GM23338 (cell line): Measurements from ENCODE around the gene GNAI2.

ENCODE experiments used
- CREB1 ChIP-seq: fragments of 250-450 bp; sonication (Bioruptor Pico); IDR thresholded peaks from 2 replicates; pipeline ENCODE4 v1.5.0; 2020; ENCODE audit warnings: low read depth, mild to moderate bottlenecking, moderate library complexity
- CTCF ChIP-seq, 2 experiments: fragments of 200-600 bp in 1 of 2; sonication (generic) in 1 of 2; conservative IDR thresholded peaks; 2 replicates each; pipeline versions ENCODE4 v1.5.1 to v1.6.1; 2016 to 2017; ENCODE audit warnings: antibody characterized with exemption in 2 of 2, low read depth in 2 of 2, mild to moderate bottlenecking in 2 of 2, moderate library complexity in 1 of 2
- EZH2 ChIP-seq: fragments of 200-600 bp; sonication (generic); IDR thresholded peaks from one replicate; pipeline ENCODE4 v1.8.0; 2017; ENCODE audit warnings: antibody characterized with exemption, mild to moderate bottlenecking, low read depth; ENCODE audit not compliant: unreplicated experiment
- JUNB ChIP-seq: IDR thresholded peaks from one replicate; pipeline ENCODE4 v1.6.1; 2016; ENCODE audit warnings: antibody characterized with exemption; ENCODE audit not compliant: unreplicated experiment
- POLR2AphosphoS5 ChIP-seq: IDR thresholded peaks from 2 replicates; pipeline ENCODE4 v1.6.1; 2016; ENCODE audit warnings: antibody characterized with exemption, low read depth

- TF ChIP-seq CREB1 (CRISPR knock-in tag) (no peak), CTCF (conservative IDR thresholded peaks at IDR 0.05; ENCODE audit: low read depth in 2 of 2) (no peak), EZH2 (no peak), POLR2AphosphoS5 (no peak), JUNB (no peak)
These were observed 37.7 kb downstream of the GNAI2 start for GRCh38 chr3:50273689-50274065.
